GM19099 (cell line): ENCODE data around the gene PLEKHJ1.

Source experiments
- POLR2A ChIP-seq: IDR thresholded peaks from 3 replicates; pipeline ENCODE4 v1.6.1; 2011; ENCODE audit warnings: low read depth; ENCODE audit not compliant: insufficient read length; ENCODE audit errors: extremely low read depth

The PLEKHJ1 gene

DNA sequence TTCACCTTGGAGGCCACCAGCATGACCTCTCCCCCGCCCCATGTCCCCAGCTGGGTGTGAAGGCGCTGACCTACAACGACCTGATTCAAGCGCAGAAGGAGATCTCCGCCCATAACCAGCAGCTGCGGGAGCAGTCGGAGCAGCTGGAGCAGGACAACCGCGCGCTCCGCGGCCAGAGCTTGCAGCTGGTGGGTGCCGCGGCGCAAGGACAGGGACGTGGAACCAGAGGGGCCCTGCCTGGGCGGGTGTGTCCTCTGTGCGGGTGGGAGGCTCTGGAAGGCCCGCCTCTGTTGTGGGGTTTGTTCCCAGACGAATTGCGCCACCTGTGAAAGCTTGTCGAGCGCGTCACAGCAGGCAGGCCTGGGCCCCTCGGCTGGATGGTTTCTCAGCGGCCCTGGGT is 22.3 kb downstream of the PLEKHJ1 start:
- TF ChIP-seq POLR2A = no peak

DNA sequence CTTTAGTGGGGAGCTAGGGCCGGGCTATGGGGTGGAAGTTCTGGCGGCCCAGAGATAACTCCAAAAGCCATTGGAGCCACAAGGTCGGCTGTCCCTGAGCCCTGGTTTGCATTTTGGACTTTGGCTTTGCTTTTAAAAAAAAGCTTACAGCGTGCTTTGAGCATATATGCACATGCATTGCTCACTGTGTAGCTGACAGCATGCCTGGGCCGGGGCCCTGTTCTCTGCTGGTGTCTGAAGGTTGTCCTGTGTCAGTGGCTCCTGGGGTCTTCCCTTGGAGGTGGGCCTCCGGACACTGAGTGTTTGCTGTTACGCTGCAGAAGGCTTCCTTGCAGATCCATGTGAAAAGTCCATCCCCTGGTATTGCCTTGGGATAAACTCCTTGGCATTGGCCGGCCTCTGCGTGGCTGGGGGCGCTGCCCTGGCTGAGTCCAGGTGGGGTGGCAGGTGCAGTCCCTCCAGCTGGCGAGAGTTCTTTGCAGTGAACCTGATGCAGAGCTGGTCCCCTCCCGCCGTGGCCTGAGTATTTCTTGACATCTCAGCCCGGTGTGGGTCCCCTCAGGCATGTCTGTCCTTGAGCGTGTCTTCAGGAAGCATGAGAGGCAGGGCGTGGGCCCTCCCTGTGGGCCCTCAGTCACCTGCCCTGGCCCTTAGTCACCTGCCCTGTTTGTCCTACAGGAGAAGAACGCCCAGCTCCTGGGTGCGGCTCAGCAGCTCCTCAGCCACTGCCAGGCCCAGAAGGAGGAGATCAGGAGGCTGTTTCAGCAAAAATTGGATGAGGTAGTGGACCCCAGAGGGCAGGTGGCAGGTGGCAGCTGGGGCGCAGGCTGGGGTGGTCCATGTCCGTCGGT is 23.0 kb downstream of the PLEKHJ1 start:
- TF ChIP-seq POLR2A = no peak

DNA sequence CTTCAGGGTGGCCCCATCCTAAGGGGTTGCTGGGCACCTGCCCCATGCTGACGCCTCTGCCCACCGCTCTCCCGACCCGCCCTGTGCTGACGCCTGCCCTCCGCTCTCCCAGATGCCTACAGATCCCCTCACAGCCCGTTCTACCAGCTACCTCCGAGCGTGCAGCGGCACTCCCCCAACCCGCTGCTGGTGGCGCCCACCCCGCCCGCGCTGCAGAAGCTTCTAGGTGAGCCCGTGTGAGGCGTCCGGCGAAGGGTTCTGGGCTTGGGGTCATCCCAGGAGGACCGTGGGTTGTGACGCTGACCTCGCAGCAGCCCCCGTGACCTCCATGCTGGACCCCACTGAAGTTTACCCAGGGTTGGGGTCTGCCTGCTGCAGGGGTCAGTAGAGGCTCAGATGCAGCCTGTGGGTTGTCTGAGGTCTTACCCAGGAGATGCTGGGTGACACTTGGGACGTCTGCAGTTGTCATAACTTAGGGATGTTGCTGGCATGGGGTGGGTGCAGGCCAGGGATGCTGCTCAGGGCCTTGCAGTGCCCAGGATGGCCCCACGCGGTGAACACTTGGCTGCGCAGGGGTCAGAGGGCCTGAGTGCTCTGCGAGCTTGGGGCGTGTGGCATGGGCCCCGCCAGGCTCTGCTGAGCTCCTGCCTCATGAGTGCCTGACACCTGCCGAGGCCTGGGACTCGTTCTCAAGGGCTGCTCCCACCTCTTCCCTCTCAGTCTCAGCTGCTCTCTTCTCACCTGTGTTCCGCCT is 25.0 kb downstream of the PLEKHJ1 start:
- no peak for TF ChIP-seq POLR2A

DNA sequence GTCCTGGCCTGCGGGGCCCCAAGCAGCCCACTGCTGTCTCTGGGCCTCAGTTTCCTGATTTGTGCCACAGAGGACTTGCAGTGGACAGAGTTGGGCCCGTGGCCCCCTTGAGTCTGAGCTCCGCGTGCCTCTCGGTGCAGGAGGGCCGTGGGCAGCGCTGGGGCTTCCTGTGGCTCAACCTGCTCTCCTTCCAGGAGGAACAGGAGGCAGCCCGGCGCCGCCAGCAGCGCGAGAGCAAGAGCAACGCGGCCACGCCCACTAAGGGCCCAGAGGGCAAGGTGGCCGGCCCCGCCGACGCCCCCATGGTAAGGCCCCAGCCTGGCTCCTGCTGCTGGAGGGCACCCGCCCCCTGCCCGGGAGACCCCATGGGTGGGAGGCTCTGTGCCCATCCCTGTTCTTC is 25.9 kb downstream of the PLEKHJ1 start:
- no peak for TF ChIP-seq POLR2A

DNA sequence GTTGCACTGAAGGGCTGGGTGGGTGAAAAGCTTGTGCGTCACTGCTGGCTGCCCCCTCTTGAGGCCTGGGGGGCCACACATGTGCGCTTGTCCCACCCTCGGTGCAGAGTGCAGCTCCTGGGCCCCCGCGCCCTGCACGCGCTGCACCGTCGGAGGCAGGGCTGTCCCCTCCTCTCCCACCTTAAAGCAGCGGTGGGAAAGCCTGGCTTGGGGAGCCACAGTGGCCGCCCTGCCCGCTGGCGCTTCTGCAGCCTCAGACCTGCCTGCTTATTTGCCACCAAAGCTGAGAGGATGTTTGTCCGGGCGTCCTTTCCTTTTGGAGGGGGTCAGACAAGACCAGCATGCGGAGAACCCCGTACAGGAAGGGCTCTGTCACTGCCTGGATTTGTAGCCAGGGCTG is 26.7 kb downstream of the PLEKHJ1 start:
- TF ChIP-seq POLR2A = no peak

DNA sequence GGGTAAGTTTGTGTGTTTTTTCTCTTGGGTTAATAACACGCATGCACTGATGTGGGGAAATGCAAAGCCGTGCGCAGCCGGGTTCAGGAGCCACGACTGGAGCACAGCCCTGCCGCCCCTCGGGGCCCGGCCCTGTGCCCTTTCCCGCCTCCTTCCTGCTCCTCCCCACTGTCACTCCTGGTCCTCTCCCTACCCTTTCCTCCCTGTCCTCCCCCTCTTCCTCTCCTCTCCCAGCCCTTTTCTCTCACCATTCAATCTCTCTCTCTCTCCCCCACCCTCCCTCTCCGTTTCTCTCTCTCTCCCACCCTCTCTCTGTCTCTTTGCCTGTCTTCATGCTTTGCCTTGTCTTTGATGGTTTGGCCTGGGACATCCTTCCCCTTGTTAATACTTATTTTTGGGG is 27.2 kb downstream of the PLEKHJ1 start:
- TF ChIP-seq POLR2A = no peak

DNA sequence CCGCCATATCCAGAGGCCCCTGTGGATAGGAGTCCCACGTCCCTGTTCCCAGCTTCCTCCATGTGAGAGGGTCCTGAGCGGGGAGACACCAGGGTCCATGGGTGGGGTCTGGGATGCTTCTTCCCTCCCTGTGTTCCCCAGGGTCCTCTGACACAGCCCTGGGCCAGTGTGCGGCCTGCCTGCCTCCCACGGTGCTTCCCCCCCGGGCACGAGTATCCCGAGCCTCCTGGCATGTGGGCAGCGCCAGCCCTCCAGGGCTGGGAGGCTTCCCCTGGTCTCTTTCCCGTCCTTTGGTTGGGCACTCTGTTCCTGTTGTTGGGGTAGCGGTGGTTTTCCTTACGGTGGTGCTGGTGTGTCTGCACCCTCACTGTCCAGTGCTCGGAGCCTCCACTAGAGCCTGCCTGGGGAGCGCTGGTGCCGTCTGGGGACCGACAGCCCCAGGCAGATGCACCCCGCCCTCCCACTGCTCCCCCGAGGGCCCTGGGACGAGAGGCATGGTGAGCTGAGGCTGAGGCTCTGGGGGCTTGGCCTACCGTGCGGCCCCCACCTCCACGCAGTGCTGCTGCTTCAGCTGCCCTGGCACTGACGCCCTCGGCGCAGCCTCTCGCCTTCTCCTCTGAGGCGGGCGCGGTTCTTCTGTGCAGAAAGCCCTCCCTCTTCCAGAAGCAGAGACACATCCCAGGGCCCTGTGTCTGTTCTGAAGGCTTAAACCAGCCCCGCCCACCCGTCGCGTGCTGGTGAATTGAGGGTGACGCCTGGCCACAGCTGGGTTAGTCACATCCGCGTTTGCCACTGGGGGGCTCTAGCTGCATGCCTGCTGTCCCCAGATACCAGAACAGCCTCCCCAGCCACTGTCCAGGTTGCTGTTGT is 27.9 kb downstream of the PLEKHJ1 start:
- no peak for TF ChIP-seq POLR2A

DNA sequence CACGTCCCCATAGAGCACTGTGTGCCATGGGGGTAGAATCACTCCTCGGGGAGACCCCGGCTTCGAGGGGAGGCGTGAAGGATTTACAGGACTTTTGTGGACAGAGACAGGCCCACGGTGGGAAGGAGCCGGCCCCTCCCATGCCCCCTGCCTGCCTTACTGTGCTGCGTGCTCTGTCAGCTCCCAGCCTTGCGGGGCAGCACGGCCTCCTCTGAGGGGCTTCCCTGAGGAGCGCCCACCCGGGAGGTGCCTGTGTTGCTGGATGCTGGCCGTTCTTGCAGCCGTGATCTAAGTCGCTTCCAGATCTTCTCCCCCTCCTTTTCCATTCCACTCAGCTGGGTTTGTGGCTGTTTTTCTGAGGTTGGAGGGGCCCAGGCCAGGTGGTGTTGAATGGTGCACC is 29.1 kb downstream of the PLEKHJ1 start:
- TF ChIP-seq POLR2A = no peak

DNA sequence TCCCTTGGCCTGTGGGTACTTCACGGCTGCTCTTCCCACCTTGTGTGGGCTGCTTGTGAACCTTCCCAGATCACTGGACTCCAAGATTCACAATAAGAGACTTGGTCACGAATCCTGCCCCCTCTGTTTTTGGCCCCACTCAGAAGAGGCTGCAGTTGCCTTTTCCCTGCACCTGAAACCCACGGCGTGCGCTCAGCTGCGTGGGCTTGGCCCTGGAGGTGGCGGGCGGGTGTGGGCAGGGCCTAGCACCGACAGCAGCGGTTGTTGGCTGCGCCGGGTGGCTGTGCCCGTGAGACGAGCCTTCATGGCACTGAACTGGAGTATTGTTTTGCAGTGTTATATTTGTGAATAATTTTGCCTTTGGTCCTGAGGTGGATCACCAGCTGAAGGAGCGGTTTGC is 33.8 kb downstream of the PLEKHJ1 start:
- TF ChIP-seq POLR2A = no peak

DNA sequence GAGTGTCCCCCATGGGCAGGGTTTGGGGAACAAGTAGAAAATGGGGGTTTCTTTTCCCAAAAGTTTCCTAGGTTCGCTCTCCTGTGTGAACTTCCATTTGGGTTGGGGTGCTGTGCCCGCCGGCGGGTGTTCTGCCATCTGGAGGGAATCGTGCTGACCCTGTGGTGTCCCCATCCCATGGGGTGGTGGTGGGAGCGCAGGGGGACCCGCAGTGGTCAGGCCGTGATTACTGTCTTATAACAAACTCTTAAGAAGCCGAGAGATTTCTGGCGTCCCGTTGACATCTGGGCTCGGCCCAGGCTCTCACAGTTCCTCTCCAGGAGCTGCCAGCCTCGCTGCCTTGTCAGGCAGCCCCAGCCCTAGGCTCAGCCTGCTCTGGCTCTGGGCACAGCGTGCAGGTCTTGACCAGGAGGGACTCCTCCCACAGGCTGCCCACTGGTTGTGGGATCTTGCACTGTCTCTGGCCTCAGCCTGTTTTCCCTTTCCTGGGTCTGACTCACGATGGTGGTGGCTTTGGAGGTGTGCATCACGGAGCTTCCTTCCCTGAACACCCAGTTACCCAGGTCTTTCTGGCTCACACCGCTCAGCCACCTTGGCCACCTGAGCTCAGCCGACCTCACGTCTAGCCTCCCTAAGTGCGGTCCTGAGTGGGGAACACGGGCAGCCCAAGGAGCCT is 34.5 kb downstream of the PLEKHJ1 start:
- no peak for TF ChIP-seq POLR2A

DNA sequence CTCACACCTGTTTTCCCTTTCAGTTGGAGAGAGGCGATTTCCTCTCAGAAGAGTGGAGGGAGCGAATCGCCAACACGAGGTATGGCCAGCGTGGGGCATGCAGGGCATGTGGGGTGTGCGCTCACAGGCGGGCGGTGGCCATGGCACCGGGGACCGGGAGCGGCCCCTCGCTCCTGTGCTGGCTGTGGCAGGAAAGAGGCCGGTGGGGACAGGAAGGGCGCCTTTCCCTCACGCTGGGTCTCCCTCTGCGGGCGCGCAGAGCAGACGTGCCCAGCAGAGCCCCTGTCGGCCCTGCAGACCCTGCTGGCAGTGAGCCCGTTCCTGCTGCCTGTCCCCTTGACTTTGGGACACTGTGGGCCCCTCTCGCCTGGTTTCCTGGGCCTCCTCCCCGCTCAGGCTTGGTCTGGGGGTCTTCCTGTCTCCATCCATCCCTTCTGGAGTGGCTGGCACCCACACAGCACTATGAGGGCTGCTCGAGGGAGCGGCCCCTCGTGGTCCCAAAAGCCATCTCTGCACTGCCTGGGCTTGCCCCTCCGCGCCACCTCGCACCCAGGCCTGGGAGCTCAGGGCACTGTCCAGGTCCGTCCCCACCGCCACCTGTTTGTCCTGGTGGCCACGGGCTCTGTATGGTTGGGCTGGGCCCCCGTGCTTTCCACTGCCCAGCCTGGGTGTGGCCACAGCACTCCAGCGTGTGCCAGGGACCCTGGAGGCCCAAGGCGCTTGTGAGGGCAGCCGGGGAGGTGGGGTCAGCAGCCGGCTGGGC is 36.1 kb downstream of the PLEKHJ1 start:
- no peak for TF ChIP-seq POLR2A

DNA sequence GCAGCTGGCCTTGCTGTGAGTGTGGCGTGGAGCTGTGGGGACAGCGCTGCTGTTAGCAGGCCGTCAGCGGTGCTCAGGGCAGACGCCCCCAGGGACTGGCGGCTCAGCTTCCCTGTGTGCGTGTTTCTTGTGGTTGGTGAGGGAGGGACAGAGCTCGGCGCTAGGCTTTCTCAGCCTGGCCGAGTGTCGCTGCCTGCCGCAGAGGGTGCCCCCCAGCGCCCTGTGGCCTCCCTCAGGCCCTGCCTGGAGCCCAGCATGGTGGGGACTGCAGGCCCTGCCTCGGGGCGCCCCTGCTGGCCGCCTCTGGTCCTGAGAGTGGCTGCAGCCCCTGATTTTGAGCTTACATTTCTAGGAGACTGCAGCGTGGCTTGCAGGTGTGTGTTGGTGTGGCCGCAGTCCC is 36.9 kb downstream of the PLEKHJ1 start:
- no peak for TF ChIP-seq POLR2A

DNA sequence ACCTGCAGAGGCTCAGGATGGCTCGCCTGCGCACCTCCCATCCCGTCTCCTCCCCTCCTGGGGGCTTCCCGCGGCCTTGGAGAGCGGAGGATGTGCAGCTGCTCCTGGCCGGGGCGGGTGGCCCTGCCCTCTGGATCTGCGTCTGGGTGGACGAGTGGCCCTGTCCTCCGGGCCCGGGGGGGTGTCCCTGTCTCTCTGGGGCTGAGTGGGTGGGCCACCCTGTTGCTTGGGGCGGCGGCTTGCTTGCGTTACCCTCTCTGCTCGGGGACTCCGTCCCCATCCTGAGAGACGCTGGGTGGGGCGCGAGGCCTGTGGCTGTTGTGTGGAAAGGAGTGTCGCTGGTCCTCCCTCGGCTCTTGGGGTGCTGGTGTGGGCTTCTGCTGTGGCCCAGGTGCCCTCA is 37.8 kb downstream of the PLEKHJ1 start:
- no peak for TF ChIP-seq POLR2A

DNA sequence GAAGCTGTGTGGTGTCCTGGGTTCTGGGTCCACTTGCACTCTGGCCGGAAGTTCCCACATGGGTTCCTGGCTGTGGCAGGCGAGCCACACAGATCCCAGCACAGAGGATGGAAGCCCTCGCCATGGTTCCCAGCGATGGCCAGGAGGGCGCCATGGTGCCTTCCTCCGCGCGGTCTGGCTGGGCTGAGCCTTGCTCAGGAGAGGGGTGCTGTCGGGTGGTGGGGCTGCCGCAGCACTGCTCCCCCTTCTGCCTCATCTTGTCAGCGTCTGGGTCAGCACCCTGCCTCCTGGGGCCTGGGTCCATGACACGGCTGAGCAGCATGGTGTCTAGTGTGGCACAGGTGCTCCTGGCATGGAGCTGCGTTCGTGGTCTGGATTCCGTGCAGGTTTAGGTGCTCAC is 38.9 kb downstream of the PLEKHJ1 start:
- TF ChIP-seq POLR2A = no peak
